Neural progenitor cell (in vitro differentiated cells): Measurements from ENCODE around the gene CHD1. TPM values are rescaled to one million over a fixed set of nuclear protein-coding genes. Genes with fewer than 3 reads are reported as not detected.

Source experiments
- DNase-seq: peaks from one replicate; pipeline ENCODE4 v3.0.0-alpha.2; 2016; ENCODE audit warnings: low spot score
- H2AFZ ChIP-seq: fragments of 200-600 bp; sonication (generic); replicated peaks from 2 replicates; pipeline ENCODE4 v1.6.1; 2016; ENCODE audit warnings: antibody characterized with exemption
- H3F3A ChIP-seq: fragments of 200-600 bp; sonication (generic); 2 replicates; pipeline ENCODE4 v1.6.1; 2016; ENCODE audit warnings: antibody characterized with exemption, low read depth
- H3K27ac ChIP-seq: fragments of 200-600 bp; sonication (generic); 2 replicates; pipeline ENCODE4 v1.5.1; 2016; ENCODE audit warnings: mild to moderate bottlenecking
- H3K27me3 ChIP-seq: fragments of 200-600 bp; sonication (generic); 2 replicates; pipeline ENCODE4 v1.6.1; 2016; ENCODE audit warnings: mild to moderate bottlenecking, moderate library complexity
- H3K36me3 ChIP-seq: fragments of 200-600 bp; sonication (generic); 2 replicates; pipeline ENCODE4 v1.5.1; 2016
- H3K4me1 ChIP-seq: fragments of 200-600 bp; sonication (generic); 2 replicates; pipeline ENCODE4 v1.6.1; 2016; ENCODE audit warnings: mixed run types
- H3K4me2 ChIP-seq: fragments of 200-600 bp; sonication (generic); 2 replicates; pipeline ENCODE4 v1.6.1; 2016
- H3K4me3 ChIP-seq: fragments of 200-600 bp; sonication (generic); 2 replicates; pipeline ENCODE4 v1.5.1; 2016
- H3K79me2 ChIP-seq: fragments of 200-600 bp; sonication (generic); 2 replicates; pipeline ENCODE4 v1.6.1; 2016; ENCODE audit warnings: low read depth
- H3K9ac ChIP-seq: fragments of 200-600 bp; sonication (generic); 2 replicates; pipeline ENCODE4 v1.6.1; 2016
- H3K9me3 ChIP-seq: fragments of 200-600 bp; sonication (generic); 2 replicates; pipeline ENCODE4 v1.5.1; 2016; ENCODE audit warnings: low read depth
- H4K20me1 ChIP-seq: fragments of 200-600 bp; sonication (generic); 2 replicates; pipeline ENCODE4 v1.6.1; 2016; ENCODE audit warnings: low read depth
- H3K27ac Mint-ChIP-seq: 3 replicates; pipeline ENCODE4 v1.8.0; 2021; ENCODE audit warnings: mixed read lengths
- H3K27me3 Mint-ChIP-seq: 2 replicates; pipeline ENCODE4 v1.8.0; 2022; ENCODE audit warnings: low read depth, mild to moderate bottlenecking, inconsistent platforms, moderate library complexity, mixed read lengths; ENCODE audit not compliant: insufficient read depth
- H3K36me3 Mint-ChIP-seq: 3 replicates; pipeline ENCODE4 v1.8.0; 2021; ENCODE audit warnings: mixed read lengths
- H3K4me1 Mint-ChIP-seq: 3 replicates; pipeline ENCODE4 v1.8.0; 2021; ENCODE audit warnings: mixed read lengths
- H3K4me3 Mint-ChIP-seq: 3 replicates; pipeline ENCODE4 v1.8.0; 2021; ENCODE audit warnings: mild to moderate bottlenecking, moderate library complexity, mixed read lengths
- H3K9me3 Mint-ChIP-seq: 3 replicates; pipeline ENCODE4 v1.8.0; 2020; ENCODE audit warnings: mixed read lengths
- CTCF ChIP-seq: fragments of 200-600 bp; sonication (generic); IDR thresholded peaks from 2 replicates; pipeline ENCODE4 v1.5.1; 2017; ENCODE audit warnings: antibody characterized with exemption, mild to moderate bottlenecking
- EZH2 ChIP-seq: fragments of 200-600 bp; sonication (generic); IDR thresholded peaks from 2 replicates; pipeline ENCODE4 v1.6.1; 2017; ENCODE audit warnings: antibody characterized with exemption, mild to moderate bottlenecking, moderate library complexity
- EZH2phosphoT487 ChIP-seq: fragments of 200-600 bp; sonication (generic); IDR thresholded peaks from 2 replicates; pipeline ENCODE4 v1.6.1; 2017; ENCODE audit warnings: antibody characterized with exemption
- total RNA-seq: library from RNA; depleted of rRNA; stranded (reverse); fragments of >200 nt; gene quantifications from 2 replicates; pipeline ENCODE4 v1.2.3, GENCODE V29; 2015; ENCODE audit warnings: low replicate concordance

CHD1 gene
- total RNA-seq, 1 donor from 2014 or later = 198 TPM

GRCh38 chr5:98816582-98817222 is 112.1 kb downstream of the CHD1 start:
- Histone ChIP-seq H3K9ac (no peak overlapping the region), H2AFZ (no peak overlapping the region), H3K36me3 (no peaks in the 10 kb centered on the region), H3K27ac (no peak overlapping the region), H3K4me3 (no peak overlapping the region), H3F3A (no peaks in the 10 kb centered on the region), H3K4me2 (no peak overlapping the region), H3K4me1 (no peaks in the 10 kb centered on the region), H4K20me1 (no peaks in the 10 kb centered on the region), H3K9me3 (no peaks in the 10 kb centered on the region), H3K27me3 (no peaks in the 10 kb centered on the region), H3K79me2 (no peaks in the 10 kb centered on the region)
- no peak for TF ChIP-seq CTCF
- TF ChIP-seq EZH2 = no peak
- TF ChIP-seq EZH2phosphoT487 = no peak
- Mint-ChIP-seq H3K4me1 (no peaks in the 10 kb centered on the region), H3K9me3 (peaks cover 17% of the 10 kb centered on the region), H3K36me3 (no peaks in the 10 kb centered on the region), H3K27me3 (peaks cover 3% of the 10 kb centered on the region), H3K4me3 (no peak overlapping the region), H3K27ac (no peak overlapping the region)
- no peak for DNase-seq

GRCh38 chr5:98813755-98814154 is 115.1 kb downstream of the CHD1 start:
- no peak overlapping the region for H3K4me2 ChIP-seq
- H3K79me2 ChIP-seq = no peaks in the 10 kb centered on the region
- no peaks in the 10 kb centered on the region for H3K27me3 Mint-ChIP-seq
- TF ChIP-seq EZH2 (no peak), EZH2phosphoT487 (no peak), CTCF (no peak)
- H3K36me3 Mint-ChIP-seq = no peaks in the 10 kb centered on the region
- H3K4me1 Mint-ChIP-seq = no peaks in the 10 kb centered on the region
- H3K36me3 ChIP-seq = no peaks in the 10 kb centered on the region
- H3F3A ChIP-seq = no peaks in the 10 kb centered on the region
- H4K20me1 ChIP-seq = no peaks in the 10 kb centered on the region
- H3K27ac Mint-ChIP-seq = no peak overlapping the region
- no peak for DNase-seq
- H3K4me3 Mint-ChIP-seq = no peak overlapping the region
- H3K9ac ChIP-seq = no peak overlapping the region
- no peak overlapping the region for H2AFZ ChIP-seq
- no peaks in the 10 kb centered on the region for H3K4me1 ChIP-seq
- peaks cover 2% of the 10 kb centered on the region for H3K9me3 Mint-ChIP-seq
- no peaks in the 10 kb centered on the region for H3K9me3 ChIP-seq
- H3K27ac ChIP-seq = no peak overlapping the region
- H3K4me3 ChIP-seq = no peak overlapping the region
- no peaks in the 10 kb centered on the region for H3K27me3 ChIP-seq

- no peak for TF ChIP-seq EZH2phosphoT487
- no peak for TF ChIP-seq CTCF
- no peak for TF ChIP-seq EZH2
- Mint-ChIP-seq H3K36me3 (no peaks in the 10 kb centered on the region), H3K4me1 (no peaks in the 10 kb centered on the region), H3K4me3 (no peak overlapping the region), H3K27me3 (no peaks in the 10 kb centered on the region), H3K27ac (no peak overlapping the region), H3K9me3 (peaks cover 32% of the 10 kb centered on the region)
- H3K36me3 ChIP-seq = peaks cover 14% of the 10 kb centered on the region
- no peak overlapping the region for H3K27ac ChIP-seq
- no peaks in the 10 kb centered on the region for H3K79me2 ChIP-seq
- peaks cover 23% of the 10 kb centered on the region for H3K9me3 ChIP-seq
- H2AFZ ChIP-seq = no peak overlapping the region
- no peaks in the 10 kb centered on the region for H4K20me1 ChIP-seq
- H3K4me1 ChIP-seq = no peaks in the 10 kb centered on the region
- no peaks in the 10 kb centered on the region for H3F3A ChIP-seq
- H3K4me2 ChIP-seq = no peak overlapping the region
- no peak overlapping the region for H3K9ac ChIP-seq
- no peak overlapping the region for H3K4me3 ChIP-seq
- no peaks in the 10 kb centered on the region for H3K27me3 ChIP-seq
- DNase-seq = no peak
These were observed 118.6 kb downstream of the CHD1 start for GRCh38 chr5:98810206-98810605.
